ENCODE measurements around the gene CCDC15.
"Not testable (repeated sequence)": the region's sequence is repeated elsewhere in the genome, so short reads cannot be mapped to it uniquely, and the experiment has no call there.

DNA sequence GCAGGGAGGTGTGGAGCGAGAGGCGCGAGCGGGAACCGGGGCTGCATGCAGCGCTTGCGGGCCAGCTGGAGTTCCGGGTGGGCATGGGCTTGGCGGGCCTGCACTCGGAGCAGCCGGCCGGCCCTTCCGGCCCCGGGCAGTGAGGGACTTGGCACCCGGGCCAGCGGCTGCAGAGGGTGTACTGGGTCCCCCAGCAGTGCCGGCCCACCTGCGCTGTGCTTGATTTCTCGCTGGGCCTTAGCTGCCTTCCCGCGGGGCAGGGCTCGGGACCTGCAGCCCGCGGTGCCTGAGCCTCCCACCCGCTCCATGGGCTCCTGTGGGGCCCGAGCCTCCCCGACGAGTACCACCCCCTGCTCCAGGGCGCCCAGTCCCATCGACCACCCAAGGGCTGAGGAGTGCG is 135.5 kb downstream of the CCDC15 start:
- not testable (repeated sequence) for TF ChIP-seq POLR2A (IDR thresholded peaks at IDR 0.05; ENCODE audit: low read depth, low read length); POLR2AphosphoS5 (IDR thresholded peaks at IDR 0.05; ENCODE audit: low read depth, low read length); PAX5 (IDR thresholded peaks at IDR 0.05; ENCODE audit: insufficient read depth, low read length, severe bottlenecking); POU2F2 (IDR thresholded peaks at IDR 0.05; ENCODE audit: low read depth, low read length)

All from GM12891 (cell line).